ENCODE measurements around the gene KCNH1. TPM values are rescaled to one million over a fixed set of nuclear protein-coding genes. Genes with fewer than 3 reads are reported as not detected.

KCNH1 gene
- total RNA-seq, 1 experiment from 2014 or later: not detected

DNA sequence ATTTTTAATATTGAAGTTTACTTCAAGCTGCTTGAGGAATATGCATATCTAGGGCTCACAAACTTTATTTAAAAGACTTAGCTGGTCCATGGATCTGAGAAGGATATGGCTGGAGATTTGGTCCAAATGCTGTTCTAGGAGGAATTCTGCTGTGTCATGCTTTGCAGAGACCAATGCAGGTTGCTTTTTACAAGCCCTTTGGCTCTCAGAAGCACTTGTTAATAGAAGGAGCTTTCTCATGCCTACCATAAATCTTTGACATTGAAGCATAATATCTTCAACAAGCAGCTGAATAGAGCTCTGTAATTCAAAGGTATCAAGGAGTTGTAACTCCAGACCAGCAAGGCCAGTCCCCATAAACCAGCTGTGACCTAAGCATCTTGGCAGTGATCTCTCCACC lies 506.2 kb downstream of the KCNH1 start:
- DNase-seq (ENCODE audit: low read depth, low spot score): no peak
- no peak for ATAC-seq
- no peak overlapping the region for H3K27ac ChIP-seq (ENCODE audit: low read depth, low read length)

More for the DNA sequence above, 506.2 kb downstream of the KCNH1 start:
- RAD21 ChIA-PET (ENCODE audit: low non-redundant PET in 1 of 2, low total read pairs in 2 of 2, uncharacterized antibody in 2 of 2, unreplicated experiment in 2 of 2): no interaction called here
- Histone ChIP-seq H3K36me3 (ENCODE audit: control insufficient read depth in 1 of 2, insufficient read depth in 2 of 2, low read length in 2 of 2) (no peaks in the 10 kb centered on the region), H2AFZ (ENCODE audit: low read depth, low read length, poor library complexity, severe bottlenecking) (no peak overlapping the region), H3K27me3 (ENCODE audit: insufficient read depth, low read length) (peaks cover 6% of the 10 kb centered on the region; the same call in 1 of the 2 replicates), H3K4me2 (ENCODE audit: low read length) (no peak overlapping the region), H3K9me2 (ENCODE audit: insufficient read depth) (no peaks in the 10 kb centered on the region), H3K4me3 (replicated peaks in 1 of 2; ENCODE audit: low read depth in 1 of 2, low read length in 2 of 2) (no peak overlapping the region), H3K79me2 (ENCODE audit: insufficient read depth, low read length) (no peaks in the 10 kb centered on the region), H3K9me3 (ENCODE audit: control insufficient read depth in 1 of 2, insufficient read depth in 1 of 2, low read depth in 1 of 2, low read length in 2 of 2) (no peaks in the 10 kb centered on the region), H3K9ac (ENCODE audit: low read length) (no peak overlapping the region), H3K4me1 (ENCODE audit: control insufficient read depth in 1 of 2, insufficient read depth in 2 of 2, low read length in 2 of 2) (no peaks in the 10 kb centered on the region), H4K20me1 (ENCODE audit: insufficient read depth) (no peaks in the 10 kb centered on the region)
- POLR2A ChIA-PET: no interaction called here
- intact Hi-C loops (cut with micrococcal nuclease): no loop called here
- no TSS peak for BruUV-seq (replicated peaks)
- CTCF ChIA-PET: no interaction called here
- TF ChIP-seq SRF (IDR thresholded peaks at IDR 0.05; ENCODE audit: low read depth): no peak
- TF ChIP-seq, protein P1, sequence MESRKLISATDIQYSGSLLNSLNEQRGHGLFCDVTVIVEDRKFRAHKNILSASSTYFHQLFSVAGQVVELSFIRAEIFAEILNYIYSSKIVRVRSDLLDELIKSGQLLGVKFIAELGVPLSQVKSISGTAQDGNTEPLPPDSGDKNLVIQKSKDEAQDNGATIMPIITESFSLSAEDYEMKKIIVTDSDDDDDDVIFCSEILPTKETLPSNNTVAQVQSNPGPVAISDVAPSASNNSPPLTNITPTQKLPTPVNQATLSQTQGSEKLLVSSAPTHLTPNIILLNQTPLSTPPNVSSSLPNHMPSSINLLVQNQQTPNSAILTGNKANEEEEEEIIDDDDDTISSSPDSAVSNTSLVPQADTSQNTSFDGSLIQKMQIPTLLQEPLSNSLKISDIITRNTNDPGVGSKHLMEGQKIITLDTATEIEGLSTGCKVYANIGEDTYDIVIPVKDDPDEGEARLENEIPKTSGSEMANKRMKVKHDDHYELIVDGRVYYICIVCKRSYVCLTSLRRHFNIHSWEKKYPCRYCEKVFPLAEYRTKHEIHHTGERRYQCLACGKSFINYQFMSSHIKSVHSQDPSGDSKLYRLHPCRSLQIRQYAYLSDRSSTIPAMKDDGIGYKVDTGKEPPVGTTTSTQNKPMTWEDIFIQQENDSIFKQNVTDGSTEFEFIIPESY (IDR thresholded peaks at IDR 0.05; ENCODE audit: extremely low read depth, insufficient replicate concordance, low read length): no peak

Other genes starting within 250 kb of the KCNH1 start
- gene RCOR3, start 125.2 kb upstream of the KCNH1 start, total RNA-seq (2021; ENCODE audit: unreplicated experiment): 25.7 TPM
- gene TRAF5, start 192.7 kb upstream of the KCNH1 start, total RNA-seq (2021; ENCODE audit: unreplicated experiment): 6.5 TPM

All from HCT116 (cell line).